Gastroesophageal sphincter (tissue), 2 donors: Measurements from ENCODE around the gene MOGAT2.
"Not testable (repeated sequence)": the region's sequence is repeated elsewhere in the genome, so short reads cannot be mapped to it uniquely, and the experiment has no call there.

Experiments used
- EP300 ChIP-seq: sonication (generic); formaldehyde crosslinking; IDR thresholded peaks from one replicate; pipeline ENCODE4 v1.6.1; 2017; ENCODE audit warnings: antibody characterized with exemption, mild to moderate bottlenecking
- POLR2A ChIP-seq, 2 donors: fragments of 450-650 bp; IDR thresholded peaks; one replicate each; pipeline ENCODE4 v1.6.1; 2017; ENCODE audit warnings: antibody characterized with exemption in 2 of 2, mild to moderate bottlenecking in 2 of 2, moderate library complexity in 1 of 2
- POLR2AphosphoS5 ChIP-seq: sonication (generic); formaldehyde crosslinking; IDR thresholded peaks from one replicate; pipeline ENCODE4 v1.6.1; 2017; ENCODE audit warnings: antibody characterized with exemption

DNA sequence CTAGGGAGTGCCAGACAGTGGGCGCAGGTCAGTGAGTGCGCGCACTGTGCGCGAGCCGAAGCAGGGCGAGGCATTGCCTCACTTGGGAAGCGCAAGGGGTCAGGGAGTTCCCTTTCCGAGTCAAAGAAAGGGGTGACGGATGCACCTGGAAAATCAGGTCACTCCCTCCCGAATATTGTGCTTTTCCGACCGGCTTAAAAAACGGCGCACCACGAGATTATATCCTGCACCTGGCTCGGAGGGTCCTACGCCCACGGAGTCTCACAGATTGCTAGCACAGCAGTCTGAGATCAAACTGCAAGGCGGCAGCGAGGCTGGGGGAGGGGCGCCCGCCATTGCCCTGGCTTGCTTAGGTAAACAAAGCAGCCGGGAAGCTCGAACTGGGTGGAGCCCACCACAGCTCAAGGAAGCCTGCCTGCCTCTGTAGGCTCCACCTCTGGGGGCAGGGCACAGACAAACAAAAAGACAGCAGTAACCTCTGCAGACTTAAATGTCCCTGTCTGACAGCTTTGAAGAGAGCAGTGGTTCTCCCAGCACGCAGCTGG is 31.2 kb downstream of the MOGAT2 start:
- not testable (repeated sequence) for TF ChIP-seq POLR2A (IDR thresholded peaks at IDR 0.05); EP300; POLR2AphosphoS5
